WTC11 (cell line): ENCODE measurements around the gene MRPS15. TPM values are rescaled to one million over a fixed set of nuclear protein-coding genes. Genes with fewer than 3 reads are reported as not detected.
"Not testable (repeated sequence)": the region's sequence is repeated elsewhere in the genome, so short reads cannot be mapped to it uniquely, and the experiment has no call there.

Experiments
- ATAC-seq: fragments of 200-7000 bp; cut with Tn5 transposase; 2 replicates; pipeline ENCODE4 v1.10.0; 2021; ENCODE audit warnings: mild to moderate bottlenecking, moderate library complexity
- CTCF ChIA-PET: fragments of 300-600 bp; sonication (Branson Sonifier 250); formaldehyde crosslinking; loops from one replicate; lab custom pipeline; 2021; ENCODE audit warnings: antibody characterized with exemption; lab: Charles Lee
- POLR2A ChIA-PET: fragments of 350-600 bp; sonication (Branson Sonifier 250); formaldehyde crosslinking; loops from one replicate; lab custom pipeline; 2021; ENCODE audit warnings: antibody characterized with exemption; lab: Charles Lee
- DNase-seq: peaks from one replicate; pipeline ENCODE4 v3.0.0; 2021; ENCODE audit warnings: low spot score
- H3K27ac Mint-ChIP-seq: 2 replicates; pipeline ENCODE4 v1.8.0; 2021; ENCODE audit warnings: mixed read lengths
- H3K27me3 Mint-ChIP-seq: 2 replicates; pipeline ENCODE4 v1.8.0; 2021; ENCODE audit warnings: low read depth, mild to moderate bottlenecking, moderate library complexity, mixed read lengths
- H3K36me3 Mint-ChIP-seq: 2 replicates; pipeline ENCODE4 v1.8.0; 2021; ENCODE audit warnings: mixed read lengths
- H3K4me1 Mint-ChIP-seq: 2 replicates; pipeline ENCODE4 v1.8.0; 2022; ENCODE audit warnings: mixed read lengths
- H3K4me3 Mint-ChIP-seq: 2 replicates; pipeline ENCODE4 v1.8.0; 2021; ENCODE audit warnings: mild to moderate bottlenecking, moderate library complexity, mixed read lengths
- H3K9me3 Mint-ChIP-seq: 2 replicates; pipeline ENCODE4 v1.8.0; 2021; ENCODE audit warnings: mixed read lengths
- ELF4 ChIP-seq: sonication (generic); formaldehyde crosslinking; IDR thresholded peaks from 2 replicates; pipeline ENCODE4 v1.8.1; 2022; ENCODE audit warnings: low read depth, mild to moderate bottlenecking, moderate library complexity, missing genetic modification reagents
- EMX1 ChIP-seq: fragments of 250-450 bp; sonication (Bioruptor Pico); IDR thresholded peaks from 2 replicates; pipeline ENCODE4 v1.8.0; 2021; ENCODE audit warnings: mild to moderate bottlenecking
- FOXJ3 ChIP-seq: sonication (generic); formaldehyde crosslinking; IDR thresholded peaks from 2 replicates; pipeline ENCODE4 v1.9.0; 2021; ENCODE audit warnings: missing genetic modification reagents, mild to moderate bottlenecking, borderline replicate concordance
- NFE2L1 ChIP-seq: sonication (generic); formaldehyde crosslinking; IDR thresholded peaks from 2 replicates; pipeline ENCODE4 v1.8.1; 2023; ENCODE audit warnings: missing genetic modification reagents
- NR3C1 ChIP-seq: sonication (generic); formaldehyde crosslinking; conservative IDR thresholded peaks from 2 replicates; pipeline ENCODE4 v1.8.1; 2023; ENCODE audit warnings: low read depth, mild to moderate bottlenecking, missing genetic modification reagents
- OVOL2 ChIP-seq: fragments of 250-450 bp; sonication (Bioruptor Pico); IDR thresholded peaks from 2 replicates; pipeline ENCODE4 v1.9.0; 2021; ENCODE audit warnings: mild to moderate bottlenecking, borderline replicate concordance
- PRRX2 ChIP-seq: fragments of 250-450 bp; sonication (Bioruptor Pico); IDR thresholded peaks from 2 replicates; pipeline ENCODE4 v1.8.0; 2021; ENCODE audit warnings: mild to moderate bottlenecking
- ZNF121 ChIP-seq: sonication (generic); formaldehyde crosslinking; IDR thresholded peaks from 2 replicates; pipeline ENCODE4 v1.8.0; 2023; ENCODE audit warnings: missing genetic modification reagents
- ZNF416 ChIP-seq: fragments of 250-450 bp; sonication (Bioruptor Pico); IDR thresholded peaks from 2 replicates; pipeline ENCODE4 v1.9.0; 2021; ENCODE audit warnings: mild to moderate bottlenecking, inconsistent platforms
- total RNA-seq: library from RNA; stranded (reverse); gene quantifications from 3 replicates; pipeline ENCODE4 v1.2.3, GENCODE V29; 2021
- TF ChIP-seq, protein P1 (sequence below): sonication (generic); formaldehyde crosslinking; IDR thresholded peaks from 2 replicates; pipeline ENCODE4 v1.8.1; 2022; ENCODE audit warnings: missing genetic modification reagents, borderline replicate concordance
- TF ChIP-seq, protein P2 (sequence below): fragments of 250-450 bp; sonication (Bioruptor Pico); conservative IDR thresholded peaks from 2 replicates; pipeline ENCODE4 v1.9.0; 2021; ENCODE audit warnings: mild to moderate bottlenecking
- TF ChIP-seq, protein P3 (sequence below): sonication (generic); formaldehyde crosslinking; IDR thresholded peaks from 2 replicates; pipeline ENCODE4 v1.8.0; 2022; ENCODE audit warnings: mild to moderate bottlenecking, missing genetic modification reagents
- TF ChIP-seq, protein P4 (sequence below): sonication (generic); formaldehyde crosslinking; IDR thresholded peaks from 2 replicates; pipeline ENCODE4 v1.8.0; 2022; ENCODE audit warnings: mild to moderate bottlenecking, missing genetic modification reagents

MRPS15 gene
- total RNA-seq, 1 experiment from 2014 or later: 113 TPM

DNA sequence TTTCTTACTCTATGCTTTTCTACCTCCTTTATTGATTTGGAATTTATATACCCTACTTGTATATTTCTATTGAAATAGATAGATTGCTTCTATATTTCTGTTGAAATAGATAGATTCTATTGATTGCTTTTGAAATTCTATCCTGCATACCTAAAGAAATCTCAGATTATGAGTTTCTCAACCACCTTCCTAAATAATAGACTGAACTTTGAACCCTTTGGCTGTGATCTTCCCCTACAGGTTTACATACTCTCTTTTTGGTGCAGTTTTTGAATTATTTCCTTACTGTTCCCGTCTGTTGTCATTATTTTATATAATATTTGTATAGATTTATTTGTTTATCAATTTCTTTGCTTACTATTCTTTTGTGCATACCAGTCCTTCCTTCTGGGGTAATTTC lies 39.0 kb upstream of the MRPS15 start:
- TF ChIP-seq, protein P1, sequence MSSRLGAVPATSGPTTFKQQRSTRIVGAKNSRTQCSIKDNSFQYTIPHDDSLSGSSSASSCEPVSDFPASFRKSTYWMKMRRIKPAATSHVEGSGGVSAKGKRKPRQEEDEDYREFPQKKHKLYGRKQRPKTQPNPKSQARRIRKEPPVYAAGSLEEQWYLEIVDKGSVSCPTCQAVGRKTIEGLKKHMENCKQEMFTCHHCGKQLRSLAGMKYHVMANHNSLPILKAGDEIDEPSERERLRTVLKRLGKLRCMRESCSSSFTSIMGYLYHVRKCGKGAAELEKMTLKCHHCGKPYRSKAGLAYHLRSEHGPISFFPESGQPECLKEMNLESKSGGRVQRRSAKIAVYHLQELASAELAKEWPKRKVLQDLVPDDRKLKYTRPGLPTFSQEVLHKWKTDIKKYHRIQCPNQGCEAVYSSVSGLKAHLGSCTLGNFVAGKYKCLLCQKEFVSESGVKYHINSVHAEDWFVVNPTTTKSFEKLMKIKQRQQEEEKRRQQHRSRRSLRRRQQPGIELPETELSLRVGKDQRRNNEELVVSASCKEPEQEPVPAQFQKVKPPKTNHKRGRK (CRISPR knock-in tag): no peak
- Mint-ChIP-seq H3K4me1 (peaks cover 2% of the 10 kb centered on the region), H3K4me3 (no peak overlapping the region), H3K27me3 (no peaks in the 10 kb centered on the region; the same call in 1 of the 2 replicates), H3K27ac (no peak overlapping the region), H3K36me3 (no peaks in the 10 kb centered on the region), H3K9me3 (no peaks in the 10 kb centered on the region)
- CTCF ChIA-PET: interaction anchor here (3.1 kb wide), 1 partner anchor 13 kb away, joined by 12 read pairs; no protein-coding TSS in a partner anchor
- DNase-seq (no peak), ATAC-seq (no peak)
- POLR2A ChIA-PET: no interaction called here

DNA sequence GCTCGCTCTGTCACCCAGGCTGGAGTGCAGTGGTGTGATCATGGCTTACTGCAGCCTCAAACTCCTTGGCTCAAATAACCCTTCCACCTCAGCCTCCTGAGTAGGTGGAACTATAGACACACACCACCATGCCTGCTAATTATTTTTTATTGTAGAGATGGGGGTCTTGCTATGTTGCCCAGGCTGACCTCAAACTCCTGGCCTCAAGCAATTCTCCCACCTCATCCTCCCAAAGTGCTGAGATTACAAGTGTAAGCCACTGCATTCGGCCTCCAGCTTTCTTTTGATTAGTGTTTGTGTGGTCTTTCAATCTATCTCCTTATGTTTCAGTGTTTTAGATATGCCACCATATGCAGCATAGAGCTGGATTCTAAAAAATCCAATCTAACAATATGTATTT lies 38.4 kb upstream of the MRPS15 start:
- ATAC-seq (no peak), DNase-seq (no peak)
- CTCF ChIA-PET: interaction anchor here (0.6 to 3.1 kb wide), 2 partner anchors 14 to 43 kb away, joined by 3 to 12 read pairs; no protein-coding TSS in a partner anchor
- TF ChIP-seq, protein P2, sequence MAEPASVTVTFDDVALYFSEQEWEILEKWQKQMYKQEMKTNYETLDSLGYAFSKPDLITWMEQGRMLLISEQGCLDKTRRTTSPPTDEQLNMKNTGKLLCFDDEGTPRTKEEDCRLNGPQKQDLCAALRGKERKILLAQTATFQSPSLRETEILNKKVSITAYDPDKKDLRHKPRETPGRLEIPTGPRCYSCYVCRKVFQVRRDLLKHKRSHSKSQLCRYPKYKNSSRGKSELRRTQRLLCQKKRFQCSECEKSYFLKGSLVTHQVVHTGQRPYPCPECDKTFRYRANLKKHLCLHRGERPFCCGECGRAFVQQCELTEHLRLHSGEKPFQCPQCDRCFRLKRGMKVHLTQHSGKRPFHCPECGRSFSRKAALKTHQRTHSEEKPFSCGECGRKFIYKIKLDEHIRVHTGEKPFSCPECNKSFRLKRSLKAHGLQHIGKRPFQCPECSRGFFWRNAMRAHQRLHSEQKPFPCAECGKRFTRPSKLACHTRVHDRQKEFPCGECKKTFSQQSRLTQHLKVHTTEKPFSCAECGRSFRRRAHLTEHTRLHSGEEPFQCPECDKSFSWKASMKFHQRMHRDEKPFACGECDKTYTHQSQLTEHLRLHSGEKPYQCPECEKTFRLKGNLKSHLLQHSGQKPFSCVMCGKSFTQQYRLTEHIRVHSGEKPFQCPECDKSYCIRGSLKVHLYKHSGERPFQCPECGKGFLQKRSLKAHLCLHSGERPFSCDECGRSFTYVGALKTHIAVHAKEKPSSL (CRISPR knock-in tag): no peak
- TF ChIP-seq ZNF121 (CRISPR knock-in tag): peak; percentile 43; the same call in 1 of the 2 replicates
- POLR2A ChIA-PET: no interaction called here
- no peaks in the 10 kb centered on the region for H3K9me3 Mint-ChIP-seq
- H3K36me3 Mint-ChIP-seq: no peaks in the 10 kb centered on the region
- H3K27ac Mint-ChIP-seq: no peak overlapping the region
- no peak overlapping the region for H3K4me3 Mint-ChIP-seq
- no peaks in the 10 kb centered on the region for H3K4me1 Mint-ChIP-seq
- no peaks in the 10 kb centered on the region; the same call in 1 of the 2 replicates for H3K27me3 Mint-ChIP-seq

DNA sequence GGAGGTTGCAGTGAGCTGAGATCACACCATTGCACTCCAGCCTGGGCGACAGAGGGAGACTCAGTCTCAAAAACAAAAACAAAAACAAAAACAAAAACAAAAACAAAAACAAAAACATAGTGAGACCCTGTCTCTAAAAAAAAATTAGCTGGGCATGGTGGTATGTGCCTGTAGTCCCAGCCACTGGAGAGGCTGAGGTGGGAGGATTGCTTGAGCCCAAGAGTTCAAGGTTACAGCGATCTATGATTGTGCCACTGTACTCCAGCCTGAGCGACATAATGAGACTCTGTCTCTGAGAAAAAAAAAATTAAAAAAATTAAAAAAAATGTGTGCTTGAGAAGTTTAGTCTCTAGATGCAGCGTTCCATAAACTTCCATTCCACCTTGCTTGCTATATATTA lies 37.7 kb upstream of the MRPS15 start:
- H3K36me3 Mint-ChIP-seq, DNase-seq, ATAC-seq, H3K4me1 Mint-ChIP-seq, H3K27me3 Mint-ChIP-seq, H3K27ac Mint-ChIP-seq, POLR2A ChIA-PET, H3K4me3 Mint-ChIP-seq, H3K9me3 Mint-ChIP-seq: not testable (repeated sequence)
- CTCF ChIA-PET: interaction anchor here (3.1 kb wide), 1 partner anchor 15 kb away, joined by 12 read pairs; no protein-coding TSS in a partner anchor

DNA sequence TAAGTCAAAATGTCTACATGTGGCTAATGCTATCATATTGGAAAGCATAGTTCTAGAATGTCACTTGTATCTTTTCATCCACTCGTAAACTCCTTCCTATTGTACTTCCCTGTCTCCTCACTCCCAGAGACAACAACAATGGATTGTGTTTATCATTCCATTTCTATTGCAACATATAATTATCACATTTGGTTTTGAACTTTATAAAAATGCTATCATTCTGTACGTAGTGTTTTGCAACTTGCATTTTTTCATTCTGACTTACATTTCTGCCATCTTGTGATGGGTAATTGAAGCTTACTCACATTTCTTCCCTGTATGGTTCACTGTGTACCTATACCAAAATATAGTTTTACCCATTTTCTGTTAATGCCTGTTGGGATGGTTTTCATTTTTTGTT lies 33.0 kb upstream of the MRPS15 start:
- POLR2A ChIA-PET: no interaction called here
- ATAC-seq: no peak

More for the DNA sequence above, 33.0 kb upstream of the MRPS15 start:
- H3K27ac Mint-ChIP-seq: no peak overlapping the region
- no peaks in the 10 kb centered on the region for H3K9me3 Mint-ChIP-seq
- H3K4me1 Mint-ChIP-seq: no peaks in the 10 kb centered on the region
- no peak overlapping the region for H3K4me3 Mint-ChIP-seq
- DNase-seq: no peak
- TF ChIP-seq, protein P3, sequence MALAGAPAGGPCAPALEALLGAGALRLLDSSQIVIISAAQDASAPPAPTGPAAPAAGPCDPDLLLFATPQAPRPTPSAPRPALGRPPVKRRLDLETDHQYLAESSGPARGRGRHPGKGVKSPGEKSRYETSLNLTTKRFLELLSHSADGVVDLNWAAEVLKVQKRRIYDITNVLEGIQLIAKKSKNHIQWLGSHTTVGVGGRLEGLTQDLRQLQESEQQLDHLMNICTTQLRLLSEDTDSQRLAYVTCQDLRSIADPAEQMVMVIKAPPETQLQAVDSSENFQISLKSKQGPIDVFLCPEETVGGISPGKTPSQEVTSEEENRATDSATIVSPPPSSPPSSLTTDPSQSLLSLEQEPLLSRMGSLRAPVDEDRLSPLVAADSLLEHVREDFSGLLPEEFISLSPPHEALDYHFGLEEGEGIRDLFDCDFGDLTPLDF (CRISPR knock-in tag): no peak
- TF ChIP-seq, protein P4, sequence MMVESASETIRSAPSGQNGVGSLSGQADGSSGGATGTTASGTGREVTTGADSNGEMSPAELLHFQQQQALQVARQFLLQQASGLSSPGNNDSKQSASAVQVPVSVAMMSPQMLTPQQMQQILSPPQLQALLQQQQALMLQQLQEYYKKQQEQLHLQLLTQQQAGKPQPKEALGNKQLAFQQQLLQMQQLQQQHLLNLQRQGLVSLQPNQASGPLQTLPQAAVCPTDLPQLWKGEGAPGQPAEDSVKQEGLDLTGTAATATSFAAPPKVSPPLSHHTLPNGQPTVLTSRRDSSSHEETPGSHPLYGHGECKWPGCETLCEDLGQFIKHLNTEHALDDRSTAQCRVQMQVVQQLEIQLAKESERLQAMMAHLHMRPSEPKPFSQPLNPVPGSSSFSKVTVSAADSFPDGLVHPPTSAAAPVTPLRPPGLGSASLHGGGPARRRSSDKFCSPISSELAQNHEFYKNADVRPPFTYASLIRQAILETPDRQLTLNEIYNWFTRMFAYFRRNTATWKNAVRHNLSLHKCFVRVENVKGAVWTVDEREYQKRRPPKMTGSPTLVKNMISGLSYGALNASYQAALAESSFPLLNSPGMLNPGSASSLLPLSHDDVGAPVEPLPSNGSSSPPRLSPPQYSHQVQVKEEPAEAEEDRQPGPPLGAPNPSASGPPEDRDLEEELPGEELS (CRISPR knock-in tag): no peak
- TF ChIP-seq FOXJ3 (CRISPR knock-in tag): no peak
- TF ChIP-seq ELF4 (CRISPR knock-in tag): no peak
- TF ChIP-seq, protein P1 (CRISPR knock-in tag): no peak
- TF ChIP-seq PRRX2 (CRISPR knock-in tag): no peak
- TF ChIP-seq OVOL2 (CRISPR knock-in tag): no peak
- TF ChIP-seq ZNF416 (CRISPR knock-in tag): no peak
- TF ChIP-seq NR3C1 (CRISPR knock-in tag): no peak
- TF ChIP-seq, protein P2 (CRISPR knock-in tag): no peak
- TF ChIP-seq NFE2L1 (CRISPR knock-in tag): no peak
- no peak for TF ChIP-seq EMX1 (CRISPR knock-in tag)
- H3K36me3 Mint-ChIP-seq: no peaks in the 10 kb centered on the region
- CTCF ChIA-PET: interaction anchor here (1.1 kb wide), 1 partner anchor 19 kb away, joined by 7 read pairs; no protein-coding TSS in a partner anchor
- peaks cover 15% of the 10 kb centered on the region for H3K27me3 Mint-ChIP-seq
